ENCODE results near the gene SPTSSA.

Gene SPTSSA

GRCh38 chr14:34470319-34470718, 8.3 kb upstream of the SPTSSA start:
- H3K4me3 ChIP-seq (ENCODE audit: low read depth, low read length): no peak overlapping the region
- H3K9me3 ChIP-seq (ENCODE audit: control insufficient read depth, insufficient read depth, low read depth, low read length): no peaks in the 10 kb centered on the region
- ChIA-PET POLR2A (interaction anchor here (0.6 kb wide), 1 partner anchor 27 kb away, joined by 3 read pairs; no protein-coding TSS in a partner anchor), CTCF (interaction anchor here (0.6 kb wide), 2 partner anchors 21 to 141 kb away, joined by 3 read pairs; no protein-coding TSS in a partner anchor)
- TF ChIP-seq ZNF555 (tag by site-specific recombination; conservative IDR thresholded peaks at IDR 0.05) (no peak), KLF7 (tag by site-specific recombination; IDR thresholded peaks at IDR 0.05; ENCODE audit: borderline replicate concordance) (no peak), ZNF391 (tag by site-specific recombination; IDR thresholded peaks at IDR 0.05; ENCODE audit: borderline replicate concordance, low read depth) (no peak), GLIS1 (tag by site-specific recombination; IDR thresholded peaks at IDR 0.05) (no peak), ZIC2 (tag by site-specific recombination; IDR thresholded peaks at IDR 0.05) (no peak), PRDM4 (tag by site-specific recombination; IDR thresholded peaks at IDR 0.05) (no peak), ZNF174 (tag by site-specific recombination; IDR thresholded peaks at IDR 0.05) (no peak), HOXD13 (CRISPR knock-in tag; IDR thresholded peaks at IDR 0.05; ENCODE audit: borderline replicate concordance) (no peak), GLI4 (tag by site-specific recombination; IDR thresholded peaks at IDR 0.05) (no peak), ZBTB17 (tag by site-specific recombination; IDR thresholded peaks at IDR 0.05) (no peak), OSR2 (tag by site-specific recombination; IDR thresholded peaks at IDR 0.05) (no peak), ZNF768 (tag by site-specific recombination; IDR thresholded peaks at IDR 0.05) (no peak), ZNF266 (tag by site-specific recombination; IDR thresholded peaks at IDR 0.05; ENCODE audit: low read depth) (no peak)
- no peak overlapping the region for H3K27ac ChIP-seq (ENCODE audit: extremely low read depth, low read depth, low read length)
- no peaks in the 10 kb centered on the region for H3K4me1 ChIP-seq (ENCODE audit: control insufficient read depth, insufficient read depth, low read length)
- H3K36me3 ChIP-seq (ENCODE audit: control insufficient read depth in 2 of 2, insufficient read depth in 1 of 2, low read length in 2 of 2): no peaks in the 10 kb centered on the region

- H3K36me3 ChIP-seq (ENCODE audit: control insufficient read depth in 2 of 2, insufficient read depth in 1 of 2, low read length in 2 of 2): no peaks in the 10 kb centered on the region
- no peak overlapping the region for H3K27ac ChIP-seq (ENCODE audit: extremely low read depth, low read depth, low read length)
- TF ChIP-seq ZNF501 (tag by site-specific recombination; IDR thresholded peaks at IDR 0.05) (no peak), ZNF645 (tag by site-specific recombination; IDR thresholded peaks at IDR 0.05) (no peak), ZFP69B (tag by site-specific recombination; IDR thresholded peaks at IDR 0.05) (no peak), ZBTB49 (tag by site-specific recombination; IDR thresholded peaks at IDR 0.05; ENCODE audit: low read depth) (no peak), ZNF202 (tag by site-specific recombination; IDR thresholded peaks at IDR 0.05; ENCODE audit: borderline replicate concordance) (no peak), ZNF2 (tag by site-specific recombination; IDR thresholded peaks at IDR 0.05) (no peak), ZNF843 (tag by site-specific recombination; IDR thresholded peaks at IDR 0.05) (no peak), PRDM1 (tag by site-specific recombination; IDR thresholded peaks at IDR 0.05) (no peak), ZNF302 (tag by site-specific recombination; IDR thresholded peaks at IDR 0.05; ENCODE audit: low read depth) (no peak), SP2 (tag by site-specific recombination; IDR thresholded peaks at IDR 0.05) (no peak), ZNF404 (tag by site-specific recombination; IDR thresholded peaks at IDR 0.05) (no peak), ZNF211 (tag by site-specific recombination; IDR thresholded peaks at IDR 0.05; ENCODE audit: low read depth) (no peak), HOXC10 (CRISPR knock-in tag; IDR thresholded peaks at IDR 0.05) (no peak), PRDM4 (tag by site-specific recombination; IDR thresholded peaks at IDR 0.05) (no peak), ZNF16 (tag by site-specific recombination; IDR thresholded peaks at IDR 0.05; ENCODE audit: low read depth) (no peak), SCRT2 (tag by site-specific recombination; IDR thresholded peaks at IDR 0.05) (no peak)
- no peaks in the 10 kb centered on the region for H3K4me1 ChIP-seq (ENCODE audit: control insufficient read depth, insufficient read depth, low read length)
- ChIA-PET POLR2A (no interaction called here), CTCF (interaction anchor here (0.6 kb wide), 1 partner anchor 176 kb away, joined by 4 read pairs; no protein-coding TSS in a partner anchor)
- H3K4me3 ChIP-seq (ENCODE audit: low read depth, low read length): no peak overlapping the region
- H3K9me3 ChIP-seq (ENCODE audit: control insufficient read depth, insufficient read depth, low read depth, low read length): no peaks in the 10 kb centered on the region
These were observed 4.7 kb upstream of the SPTSSA start for GRCh38 chr14:34466691-34467090.

All from HEK293 (cell line).